ENCODE data around the gene STK39.

The STK39 gene

DNA sequence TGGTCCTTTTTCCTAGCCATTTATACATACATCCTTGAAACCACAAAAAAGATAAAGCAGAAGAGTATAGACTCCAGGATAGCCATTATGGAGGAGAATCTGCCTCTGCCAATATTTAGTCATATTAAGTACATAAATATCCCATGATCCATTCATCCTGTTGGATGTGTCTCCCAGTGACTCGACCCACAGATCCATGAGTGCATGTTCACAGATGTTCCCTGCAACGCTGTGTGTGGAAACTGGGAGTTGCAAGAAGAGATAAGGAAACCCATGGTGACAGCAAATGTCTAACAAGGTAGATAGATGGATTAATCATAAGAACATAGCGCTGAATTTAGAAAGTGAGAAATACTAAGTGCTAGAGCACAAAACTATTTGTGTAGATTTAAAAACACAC is 34.5 kb downstream of the STK39 start:
- no peak overlapping the region for H3K4me3 ChIP-seq (ENCODE audit: low read length)
- no peak for DNase-seq (ENCODE audit: low read depth, low spot score)

DNA sequence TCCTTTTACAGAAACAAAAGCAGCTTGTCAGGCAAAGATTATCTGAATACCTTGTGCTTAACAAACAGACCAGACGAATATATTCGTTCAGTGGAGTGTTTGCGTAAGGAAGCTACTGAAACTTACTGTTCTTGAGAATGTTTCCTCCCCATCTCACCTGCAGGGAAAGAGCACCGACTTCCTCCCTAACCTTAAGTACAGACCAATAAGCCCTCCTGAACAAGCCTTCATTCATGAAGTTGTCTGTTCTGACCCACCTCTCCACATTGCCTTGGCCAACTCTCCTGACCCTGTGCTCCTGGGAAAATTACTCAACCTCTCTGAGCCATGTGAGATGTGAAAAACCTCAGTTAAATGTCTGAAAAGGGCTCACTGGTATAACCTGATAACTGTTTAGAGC is 35.2 kb downstream of the STK39 start:
- DNase-seq (ENCODE audit: low read depth, low spot score), result no peak
- H3K4me3 ChIP-seq (ENCODE audit: low read length), result no peak overlapping the region

DNA sequence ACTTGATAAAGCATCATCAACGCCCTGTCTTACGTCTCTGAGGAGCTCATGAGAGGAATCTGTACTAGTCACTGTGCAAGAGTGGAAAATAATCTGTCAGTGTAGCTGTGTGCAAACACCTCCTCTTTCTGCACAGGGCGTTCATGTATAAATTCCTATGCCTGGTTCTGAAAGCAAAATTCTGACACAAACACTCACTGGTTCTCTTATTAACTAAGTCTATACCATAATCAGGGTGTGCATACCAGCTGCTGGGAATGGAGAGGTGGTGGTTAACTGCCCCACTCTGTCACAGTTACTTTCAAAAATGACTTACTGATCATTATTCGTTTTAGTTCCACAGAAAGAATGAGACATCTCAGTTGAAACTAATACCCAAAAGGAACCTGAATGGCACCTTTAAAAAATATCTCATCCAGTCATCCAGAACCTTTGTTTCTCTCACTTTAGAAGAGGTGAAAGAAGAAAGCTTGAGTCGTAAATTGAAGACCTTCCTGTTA is 35.7 kb downstream of the STK39 start:
- H3K4me3 ChIP-seq (ENCODE audit: low read length), result no peak overlapping the region
- DNase-seq (ENCODE audit: low read depth, low spot score), result no peak

DNA sequence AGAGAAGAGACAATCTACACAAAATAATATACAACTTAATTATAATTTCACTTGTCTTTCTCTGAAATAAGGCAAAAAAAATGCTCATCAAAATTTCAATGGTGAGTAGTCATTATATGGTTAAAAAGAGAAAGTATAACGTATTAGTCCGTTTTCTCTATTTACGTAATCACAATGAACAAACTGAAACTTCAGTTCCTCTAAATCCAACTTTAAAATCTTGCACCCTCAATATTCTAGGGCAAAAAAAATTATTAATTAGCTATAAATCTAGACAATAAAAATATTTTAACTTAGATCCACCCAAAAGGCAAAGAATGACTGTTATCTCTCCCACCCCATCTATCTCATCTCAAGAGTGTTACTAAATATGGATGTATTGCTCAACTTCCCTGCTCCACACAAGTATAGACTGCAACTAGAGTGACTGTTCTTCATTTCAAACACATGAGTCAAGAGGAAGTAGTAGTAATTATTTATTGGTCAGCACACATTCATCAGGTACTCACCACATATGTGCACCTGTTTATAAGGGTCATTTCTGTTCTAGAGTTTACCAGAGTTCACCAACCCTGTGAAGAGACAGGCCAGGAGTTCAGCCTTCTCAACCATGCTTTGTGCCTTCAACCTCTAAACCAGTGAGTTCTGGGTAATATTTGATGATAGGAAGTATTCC is 36.4 kb downstream of the STK39 start:
- peak; percentile 29 for DNase-seq (ENCODE audit: low read depth, low spot score)
- no peak overlapping the region for H3K4me3 ChIP-seq (ENCODE audit: low read length)

DNA sequence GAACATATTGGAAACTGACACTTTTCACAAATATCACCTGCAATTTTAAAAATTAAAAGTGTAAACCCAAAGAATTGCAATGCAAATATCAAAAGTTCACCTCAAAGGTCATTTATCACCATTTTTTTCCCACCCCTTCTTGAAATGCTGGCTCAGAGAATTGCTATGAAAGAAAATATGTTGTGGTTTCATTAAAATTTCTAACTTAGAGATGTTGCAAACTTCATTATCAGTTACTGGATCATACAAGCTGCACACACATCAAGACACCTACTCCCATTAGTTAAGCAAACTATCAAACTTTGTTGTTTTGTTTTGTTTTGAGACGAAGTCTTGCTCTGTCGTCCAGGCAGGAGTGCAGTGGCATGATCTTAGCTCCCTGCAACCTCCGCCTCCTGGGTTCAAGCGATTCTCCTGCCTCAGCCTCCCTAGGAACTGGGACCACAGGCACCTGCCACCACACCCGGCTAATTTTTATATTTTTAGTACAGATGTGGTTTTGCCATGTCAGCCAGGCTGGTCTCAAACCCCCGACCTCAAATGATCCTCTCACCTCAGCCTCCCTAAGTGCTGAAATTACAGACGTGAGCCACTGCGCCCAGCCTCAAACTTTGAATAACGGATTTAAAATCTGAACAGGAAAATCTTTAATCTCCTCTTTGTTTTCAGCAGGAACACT is 37.0 kb downstream of the STK39 start:
- H3K4me3 ChIP-seq (ENCODE audit: low read length), result no peak overlapping the region

DNA sequence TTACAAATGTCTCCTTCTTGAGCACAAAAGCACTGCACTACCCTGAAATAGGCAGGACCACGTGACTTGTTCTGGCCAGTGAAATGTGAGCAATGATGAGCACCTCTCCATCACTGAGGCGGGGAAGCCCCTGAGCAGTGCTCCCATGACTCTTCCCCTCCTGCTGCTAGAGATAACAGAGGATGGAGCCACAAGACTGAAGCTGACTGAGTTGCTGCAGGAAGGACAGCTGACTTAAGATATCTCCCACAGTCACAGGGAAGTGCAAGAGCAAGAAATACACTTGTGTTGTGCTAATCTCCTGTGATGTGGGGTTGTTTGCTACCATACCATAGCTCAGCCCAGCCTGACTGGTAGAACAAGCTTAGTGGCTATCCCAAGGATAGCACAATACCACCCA is 38.7 kb downstream of the STK39 start:
- no peak overlapping the region for H3K4me3 ChIP-seq (ENCODE audit: low read length)
- DNase-seq (ENCODE audit: low read depth, low spot score), result peak; percentile 59

More for the DNA sequence above, 37.0 kb downstream of the STK39 start:
- peak; percentile 46 for DNase-seq (ENCODE audit: low read depth, low spot score)

DNA sequence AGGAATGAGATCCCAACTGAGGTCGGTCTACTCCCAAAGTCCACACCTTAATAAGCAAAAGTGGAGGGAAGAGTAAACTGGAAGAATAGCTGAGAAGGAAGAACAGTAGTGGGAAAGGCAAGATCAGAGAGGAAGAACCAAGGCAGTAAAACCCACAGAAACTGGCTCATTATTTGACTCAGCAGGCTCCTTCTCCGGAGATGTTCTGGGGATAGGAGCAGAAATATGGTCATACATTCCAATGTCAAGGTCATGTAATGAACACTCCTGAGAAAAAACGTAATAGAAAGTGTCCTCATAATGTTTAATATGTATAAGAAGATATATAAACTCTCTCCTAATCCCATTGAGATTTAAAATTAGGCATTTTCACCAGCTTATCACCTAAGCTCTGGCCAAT is 39.5 kb downstream of the STK39 start:
- H3K4me3 ChIP-seq (ENCODE audit: low read length), result no peak overlapping the region
- no peak for DNase-seq (ENCODE audit: low read depth, low spot score)

DNA sequence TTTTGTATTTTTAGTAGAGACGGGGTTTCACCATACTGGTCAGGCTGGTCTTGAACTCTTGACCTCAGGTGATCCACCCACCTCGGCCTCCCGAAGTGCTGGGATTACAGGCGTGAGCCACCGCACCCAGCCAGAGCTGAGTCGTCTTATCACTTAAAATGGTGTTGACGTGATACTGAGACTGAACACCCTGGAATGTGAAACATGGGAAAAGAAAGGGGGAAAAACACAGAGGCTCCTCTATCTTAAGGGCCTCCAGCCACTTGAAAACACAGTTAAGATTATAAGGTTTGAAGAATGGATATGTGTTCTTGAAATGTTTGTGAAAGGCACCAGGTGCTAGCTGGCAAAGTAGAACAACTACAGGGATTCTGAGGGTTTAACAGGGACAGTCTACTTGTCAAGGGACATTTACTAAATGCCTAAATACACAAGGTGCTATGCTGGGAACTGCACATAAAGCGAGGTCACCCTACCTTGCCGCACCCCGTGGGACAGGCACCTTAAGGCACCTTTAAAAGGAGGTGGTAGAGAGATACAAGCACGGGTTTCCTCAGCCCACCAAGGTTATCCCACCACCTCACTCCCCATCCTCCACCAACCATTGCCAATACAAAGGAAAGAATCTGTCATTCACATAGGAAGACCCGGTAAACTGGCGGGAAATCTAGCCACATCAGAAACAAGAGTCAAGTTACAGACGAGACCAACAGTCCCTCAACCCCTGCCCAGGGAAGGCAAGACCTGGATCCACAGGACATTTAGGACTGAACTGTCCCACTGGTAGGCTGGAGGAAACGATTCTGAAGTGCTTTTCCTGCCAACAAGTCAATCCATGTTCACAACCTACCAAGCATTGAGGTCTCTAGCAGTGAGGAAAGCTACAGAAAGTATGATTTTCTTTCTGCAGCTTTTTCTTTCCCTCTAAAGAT is 43.4 kb downstream of the STK39 start:
- no peak overlapping the region for H3K4me3 ChIP-seq (ENCODE audit: low read length)

DNA sequence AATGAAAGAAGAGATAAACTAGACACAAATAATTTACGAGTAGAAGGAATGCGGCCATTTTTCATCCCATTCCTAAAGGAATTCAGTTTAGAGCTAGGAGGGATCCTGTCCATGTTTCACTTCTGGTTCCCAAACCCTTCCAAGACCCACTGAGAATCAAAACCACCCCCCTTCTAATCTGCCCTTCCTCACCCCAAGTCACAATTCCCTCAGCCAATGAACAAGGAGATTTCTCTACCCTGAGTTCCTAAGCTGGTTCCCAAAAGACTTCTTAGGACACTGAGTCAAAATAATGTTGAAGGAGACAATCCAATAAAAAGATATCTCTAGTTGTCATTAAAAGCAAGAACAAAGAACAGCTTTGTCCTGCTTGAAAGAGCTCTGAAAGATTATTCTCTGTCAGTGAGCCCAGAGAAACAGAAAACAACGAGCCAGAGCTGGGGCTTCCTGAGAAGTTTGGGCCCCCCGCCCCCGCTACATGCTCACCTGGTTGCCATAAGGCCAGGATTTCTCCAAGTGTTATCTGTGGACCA is 45.7 kb downstream of the STK39 start:
- DNase-seq (ENCODE audit: low read depth, low spot score), result no peak
- no peak overlapping the region for H3K4me3 ChIP-seq (ENCODE audit: low read length)

More for the DNA sequence above, 43.4 kb downstream of the STK39 start:
- DNase-seq (ENCODE audit: low read depth, low spot score), result no peak

DNA sequence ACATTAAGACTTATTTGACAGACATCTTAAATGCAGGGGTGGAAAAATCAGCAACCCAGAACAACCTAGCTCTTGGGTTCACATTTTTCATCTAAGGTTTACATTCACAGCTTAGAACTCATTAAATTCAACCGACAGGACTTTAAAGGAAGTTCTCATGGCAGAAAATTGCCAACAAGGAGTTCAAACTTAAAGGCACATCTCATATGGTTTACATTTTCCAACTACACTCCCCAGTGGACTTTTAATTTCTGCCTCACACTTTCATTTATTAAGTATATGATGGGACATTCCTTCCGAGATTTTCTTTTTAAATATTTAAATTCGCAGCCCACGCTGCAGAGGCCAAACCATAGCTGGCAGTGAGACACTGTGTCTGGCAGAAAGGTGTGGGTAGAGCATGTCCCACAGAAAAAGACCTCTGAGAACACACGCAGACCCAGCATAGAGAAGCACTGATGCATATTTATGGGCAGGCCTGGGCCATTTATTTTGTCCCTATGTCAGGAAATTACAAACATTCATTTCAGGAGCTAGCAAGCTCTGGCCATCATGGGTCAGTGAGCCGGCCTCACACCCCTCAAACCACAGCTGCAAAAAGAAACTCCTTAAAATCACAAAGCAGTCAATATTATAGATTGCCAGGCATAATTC is 46.3 kb downstream of the STK39 start:
- DNase-seq (ENCODE audit: low read depth, low spot score), result no peak
- no peak overlapping the region for H3K4me3 ChIP-seq (ENCODE audit: low read length)

DNA sequence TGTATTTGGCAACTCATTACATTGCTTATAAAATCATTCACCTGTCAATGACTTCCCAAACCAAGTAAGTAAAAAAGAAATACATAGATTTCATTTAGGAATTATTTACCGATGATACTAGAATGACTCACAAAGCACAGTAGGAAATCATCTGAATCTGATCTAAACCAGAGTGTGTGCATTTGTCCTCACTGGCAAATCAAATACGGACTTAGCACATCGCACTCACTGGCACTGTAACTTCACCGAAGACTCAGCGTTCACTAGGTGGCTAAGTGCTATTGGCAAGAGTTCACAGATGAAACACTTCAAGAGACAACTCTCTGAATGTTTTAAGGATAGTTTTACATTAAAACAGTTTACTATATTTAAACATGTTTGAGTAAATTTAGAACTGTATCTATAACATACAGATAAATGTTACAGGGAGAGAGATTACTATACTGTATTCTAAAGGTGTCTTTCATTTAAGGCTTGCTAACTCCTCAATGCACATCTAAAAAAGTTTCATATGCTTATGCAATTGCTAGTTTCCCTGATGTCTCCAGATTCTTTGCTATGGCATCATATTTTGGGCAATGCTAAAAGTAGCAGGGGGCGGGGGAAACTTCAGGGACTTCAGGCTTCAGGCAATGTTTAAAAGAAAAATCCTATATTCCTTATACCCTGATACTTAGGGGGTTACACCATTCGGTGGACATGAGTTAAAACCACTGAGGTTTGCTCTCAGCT is 48.8 kb downstream of the STK39 start:
- H3K4me3 ChIP-seq (ENCODE audit: low read length), result no peak overlapping the region
- no peak for DNase-seq (ENCODE audit: low read depth, low spot score)

DNA sequence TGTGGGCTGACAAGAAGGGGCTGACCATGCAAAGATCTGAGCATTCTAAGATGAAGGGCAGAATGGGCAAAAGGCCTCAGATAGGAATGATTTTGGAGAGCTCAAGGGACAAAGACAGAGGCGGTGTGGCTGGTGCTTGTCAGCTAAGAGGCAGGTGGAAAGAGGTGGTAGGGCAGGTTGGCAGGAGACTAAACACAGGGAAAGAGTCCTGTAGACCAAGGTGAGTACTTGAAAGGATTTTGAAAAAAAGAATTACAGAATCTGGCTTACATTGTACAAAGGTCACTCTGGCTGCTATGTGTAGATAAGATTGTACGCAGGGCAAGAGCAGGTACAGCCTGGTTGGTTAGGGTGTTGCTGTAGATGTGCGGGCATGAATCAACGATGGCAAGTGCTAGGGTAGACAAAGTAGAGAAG is 50.6 kb downstream of the STK39 start:
- no peak overlapping the region for H3K4me3 ChIP-seq (ENCODE audit: low read length)
- no peak for DNase-seq (ENCODE audit: low read depth, low spot score)

DNA sequence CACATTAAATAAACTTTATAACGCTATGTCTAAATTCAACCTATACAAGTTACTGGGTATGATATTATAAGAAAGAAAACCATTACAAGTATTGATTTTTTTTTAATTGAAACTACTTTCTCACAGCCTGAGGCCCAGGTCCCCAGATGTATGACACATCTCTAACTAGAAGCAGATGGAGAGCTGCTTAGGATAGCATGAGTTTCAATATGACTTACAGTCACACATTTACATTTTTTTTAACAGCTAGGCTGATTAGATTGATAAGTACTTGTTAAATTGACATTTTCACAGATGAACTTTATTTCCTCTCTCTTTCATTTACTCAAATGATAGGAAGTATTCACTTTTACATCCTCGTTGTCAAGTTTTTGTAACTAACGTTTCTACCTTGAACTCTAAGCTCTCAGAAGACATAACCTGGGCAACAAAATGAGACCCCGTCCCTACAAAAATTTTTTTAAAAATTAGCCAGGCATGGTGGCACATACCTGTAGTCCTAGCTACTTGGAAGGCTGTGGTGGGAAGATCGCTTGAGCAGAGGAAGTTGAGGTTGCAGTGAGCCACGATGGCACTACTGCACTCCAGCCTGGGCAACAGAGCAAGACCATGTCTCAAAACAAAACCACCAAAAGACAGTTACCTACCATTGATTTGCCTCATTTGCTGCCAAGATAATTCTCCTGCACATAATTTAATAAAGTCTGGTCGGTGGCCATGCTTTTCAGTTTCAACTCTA is 52.4 kb downstream of the STK39 start:
- peak overlapping the region; percentile 8 for H3K4me3 ChIP-seq (ENCODE audit: low read length)
- peak; percentile 77 for DNase-seq (ENCODE audit: low read depth, low spot score)

DNA sequence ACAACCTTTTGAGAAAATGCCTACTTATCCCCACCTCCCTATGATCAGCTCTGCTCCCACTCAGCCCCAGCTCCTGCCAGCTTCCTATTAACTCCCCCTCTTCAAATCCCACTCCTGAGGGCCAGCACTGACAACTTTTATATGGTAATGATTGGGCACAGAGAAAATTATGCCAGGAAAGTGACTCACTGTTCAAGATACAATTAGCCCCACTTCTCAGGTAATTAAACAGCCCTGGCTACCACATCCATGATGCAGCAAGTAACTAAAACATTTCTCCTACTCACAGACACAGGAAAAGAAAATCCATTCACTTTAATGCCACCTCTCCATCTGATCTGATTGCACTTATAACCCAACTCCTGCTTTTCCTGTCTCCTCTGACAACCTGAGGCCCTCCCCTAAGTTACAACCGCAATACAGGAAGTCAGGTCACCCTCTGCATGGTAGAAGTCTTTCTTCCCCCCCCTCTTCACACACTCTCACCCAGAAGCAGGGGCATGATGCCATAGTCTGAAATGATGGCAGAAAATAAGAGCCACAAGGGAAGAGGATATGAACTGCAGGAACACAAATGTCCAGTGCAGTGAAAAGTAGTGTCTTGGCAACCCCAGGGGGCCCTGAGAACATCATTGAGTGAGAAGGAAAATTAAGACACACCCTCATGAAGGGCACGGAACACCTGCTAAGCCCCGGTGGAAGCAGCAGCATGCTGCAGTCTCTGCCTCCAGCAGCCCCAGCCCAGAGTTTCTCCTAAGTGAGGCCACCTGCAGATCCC is 54.4 kb downstream of the STK39 start:
- peak; percentile 92 for DNase-seq (ENCODE audit: low read depth, low spot score)
- H3K4me3 ChIP-seq (ENCODE audit: low read length), result peak overlapping the region; percentile 25

DNA sequence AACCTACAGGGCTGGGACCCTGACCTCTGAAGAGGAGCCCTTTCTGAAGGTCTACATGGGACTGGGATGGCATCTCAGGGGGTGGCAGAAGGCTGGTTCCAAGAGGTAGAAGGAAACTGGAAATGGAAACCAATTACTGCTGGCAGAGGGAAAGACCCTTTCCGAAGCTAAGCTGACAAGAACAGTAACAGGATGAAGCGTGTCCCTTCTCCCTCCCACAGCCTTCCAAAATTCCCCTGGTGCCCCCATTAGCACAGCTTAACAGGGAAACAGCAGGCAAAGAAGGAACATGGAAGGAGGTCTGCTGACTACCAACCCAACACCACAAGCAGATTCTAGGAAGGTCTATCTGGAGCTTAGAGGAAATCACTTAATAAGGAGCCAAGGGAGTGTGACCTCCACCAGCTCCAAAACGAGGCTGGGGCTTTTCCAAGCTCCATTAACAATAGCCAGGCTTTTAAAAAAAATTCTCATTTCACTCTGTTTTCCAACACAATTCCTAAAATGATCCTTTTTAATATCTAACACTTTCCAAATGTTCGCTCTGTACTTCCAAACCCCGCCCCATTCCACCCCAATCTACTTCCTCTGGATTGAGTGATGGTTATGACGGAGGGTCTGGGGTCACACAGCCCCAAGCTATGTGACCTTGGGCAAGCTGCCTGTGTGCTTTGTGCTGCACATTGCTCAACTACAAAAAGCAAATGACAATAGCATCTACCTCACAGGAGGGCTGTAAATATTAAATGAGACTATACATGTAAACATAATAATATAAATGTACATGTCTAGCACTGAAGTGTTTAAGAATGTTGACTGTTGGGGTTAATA is 55.2 kb downstream of the STK39 start:
- no peak for DNase-seq (ENCODE audit: low read depth, low spot score)
- no peak overlapping the region for H3K4me3 ChIP-seq (ENCODE audit: low read length)
